Stimulated activated naive CD8-positive, alpha-beta T cell treated with anti-CD3 and anti-CD28 coated beads, Interleukin-15, Interleukin-2, amounts not matched to agents 100 ng/mL and 50 ng/mL, for 24 hours (primary cell): Measurements from ENCODE around the gene CPOX.
"Not testable (repeated sequence)": the region's sequence is repeated elsewhere in the genome, so short reads cannot be mapped to it uniquely, and the experiment has no call there.

Source experiments
- H3K27ac Mint-ChIP-seq: one replicate; pipeline ENCODE4 v1.8.0; 2021; ENCODE audit warnings: mild to moderate bottlenecking, mixed read lengths
- H3K27me3 Mint-ChIP-seq: one replicate; pipeline ENCODE4 v1.8.0; 2021; ENCODE audit warnings: mixed read lengths
- H3K36me3 Mint-ChIP-seq: one replicate; pipeline ENCODE4 v1.8.0; 2021; ENCODE audit warnings: low read depth, mixed read lengths
- H3K4me1 Mint-ChIP-seq: one replicate; pipeline ENCODE4 v1.8.0; 2021; ENCODE audit warnings: low read depth, mixed read lengths
- H3K4me3 Mint-ChIP-seq: one replicate; pipeline ENCODE4 v1.8.0; 2021; ENCODE audit warnings: mild to moderate bottlenecking, mixed read lengths
- H3K9me3 Mint-ChIP-seq: one replicate; pipeline ENCODE4 v1.8.0; 2021; ENCODE audit warnings: mixed read lengths

Gene CPOX

GRCh38 chr3:98559769-98560168 is 33.6 kb downstream of the CPOX start:
- H3K27me3 Mint-ChIP-seq, H3K27ac Mint-ChIP-seq, H3K36me3 Mint-ChIP-seq, H3K9me3 Mint-ChIP-seq, H3K4me3 Mint-ChIP-seq: not testable (repeated sequence)
- peaks cover 89% of the 10 kb centered on the region for H3K4me1 Mint-ChIP-seq

GRCh38 chr3:98558100-98558827 is 35.1 kb downstream of the CPOX start:
- Mint-ChIP-seq H3K9me3 (no peaks in the 10 kb centered on the region), H3K27me3 (no peaks in the 10 kb centered on the region), H3K4me3 (peak overlapping the region; percentile 71), H3K27ac (peak overlapping the region; percentile 99), H3K36me3 (peaks cover 4% of the 10 kb centered on the region), H3K4me1 (peaks cover 87% of the 10 kb centered on the region)

- Mint-ChIP-seq H3K4me1 (peaks cover 87% of the 10 kb centered on the region), H3K9me3 (no peaks in the 10 kb centered on the region), H3K27me3 (no peaks in the 10 kb centered on the region), H3K4me3 (peak overlapping the region; percentile 71), H3K27ac (peak overlapping the region; percentile 99), H3K36me3 (peaks cover 4% of the 10 kb centered on the region)
These were observed 35.9 kb downstream of the CPOX start for GRCh38 chr3:98557324-98558010.

GRCh38 chr3:98556164-98557130 is 37.0 kb downstream of the CPOX start:
- Mint-ChIP-seq H3K27ac (peak overlapping the region; percentile 99), H3K4me1 (peaks cover 88% of the 10 kb centered on the region), H3K27me3 (no peaks in the 10 kb centered on the region), H3K4me3 (peak overlapping the region; percentile 71), H3K36me3 (peaks cover 4% of the 10 kb centered on the region), H3K9me3 (no peaks in the 10 kb centered on the region)

- H3K27me3 Mint-ChIP-seq: no peaks in the 10 kb centered on the region
- no peaks in the 10 kb centered on the region for H3K9me3 Mint-ChIP-seq
- H3K4me1 Mint-ChIP-seq: peaks cover 88% of the 10 kb centered on the region
- peak overlapping the region; percentile 99 for H3K27ac Mint-ChIP-seq
- H3K4me3 Mint-ChIP-seq: peak overlapping the region; percentile 71
- H3K36me3 Mint-ChIP-seq: peaks cover 4% of the 10 kb centered on the region
These were observed 38.4 kb downstream of the CPOX start for GRCh38 chr3:98555025-98555379.

GRCh38 chr3:98554580-98554979 is 38.8 kb downstream of the CPOX start:
- Mint-ChIP-seq H3K27me3 (no peaks in the 10 kb centered on the region), H3K4me1 (peaks cover 92% of the 10 kb centered on the region), H3K4me3 (peak overlapping the region; percentile 78), H3K9me3 (no peaks in the 10 kb centered on the region), H3K36me3 (peaks cover 4% of the 10 kb centered on the region), H3K27ac (peak overlapping the region; percentile 99)

- Mint-ChIP-seq H3K9me3 (no peaks in the 10 kb centered on the region), H3K27me3 (no peaks in the 10 kb centered on the region), H3K36me3 (peaks cover 4% of the 10 kb centered on the region), H3K27ac (peak overlapping the region; percentile 89), H3K4me3 (peak overlapping the region; percentile 78), H3K4me1 (peaks cover 90% of the 10 kb centered on the region)
These were observed 39.7 kb downstream of the CPOX start for GRCh38 chr3:98553753-98554152.

- peaks cover 4% of the 10 kb centered on the region for H3K36me3 Mint-ChIP-seq
- peak overlapping the region; percentile 89 for H3K27ac Mint-ChIP-seq
- no peaks in the 10 kb centered on the region for H3K27me3 Mint-ChIP-seq
- H3K4me1 Mint-ChIP-seq: peaks cover 85% of the 10 kb centered on the region
- no peaks in the 10 kb centered on the region for H3K9me3 Mint-ChIP-seq
- peak overlapping the region; percentile 68 for H3K4me3 Mint-ChIP-seq
These were observed 40.3 kb downstream of the CPOX start for GRCh38 chr3:98553021-98553563.

- Mint-ChIP-seq H3K27me3 (no peaks in the 10 kb centered on the region), H3K4me1 (peaks cover 79% of the 10 kb centered on the region), H3K4me3 (peak overlapping the region; percentile 68), H3K36me3 (peaks cover 4% of the 10 kb centered on the region), H3K27ac (peak overlapping the region; percentile 89), H3K9me3 (no peaks in the 10 kb centered on the region)
These were observed 41.0 kb downstream of the CPOX start for GRCh38 chr3:98552232-98553020.

GRCh38 chr3:98551754-98552153 is 41.7 kb downstream of the CPOX start:
- H3K36me3 Mint-ChIP-seq: peaks cover 4% of the 10 kb centered on the region
- H3K4me1 Mint-ChIP-seq: peaks cover 72% of the 10 kb centered on the region
- H3K27me3 Mint-ChIP-seq: no peaks in the 10 kb centered on the region
- no peaks in the 10 kb centered on the region for H3K9me3 Mint-ChIP-seq
- peak overlapping the region; percentile 89 for H3K27ac Mint-ChIP-seq
- H3K4me3 Mint-ChIP-seq: no peak overlapping the region

- H3K9me3 Mint-ChIP-seq: no peaks in the 10 kb centered on the region
- H3K36me3 Mint-ChIP-seq: peaks cover 4% of the 10 kb centered on the region
- H3K4me1 Mint-ChIP-seq: peaks cover 70% of the 10 kb centered on the region
- H3K27ac Mint-ChIP-seq: peak overlapping the region; percentile 57
- H3K4me3 Mint-ChIP-seq: no peak overlapping the region
- H3K27me3 Mint-ChIP-seq: no peaks in the 10 kb centered on the region
These were observed 42.2 kb downstream of the CPOX start for GRCh38 chr3:98551236-98551635.

- H3K27me3 Mint-ChIP-seq: no peaks in the 10 kb centered on the region
These were observed 42.6 kb downstream of the CPOX start for GRCh38 chr3:98550833-98551232.

GRCh38 chr3:98548544-98548943 is 44.9 kb downstream of the CPOX start:
- Mint-ChIP-seq H3K27me3 (no peaks in the 10 kb centered on the region), H3K27ac (no peak overlapping the region), H3K4me1 (peaks cover 65% of the 10 kb centered on the region), H3K4me3 (no peak overlapping the region), H3K9me3 (no peaks in the 10 kb centered on the region), H3K36me3 (no peaks in the 10 kb centered on the region)

More at GRCh38 chr3:98550833-98551232, 42.6 kb downstream of the CPOX start:
- peaks cover 1% of the 10 kb centered on the region for H3K36me3 Mint-ChIP-seq
- H3K4me1 Mint-ChIP-seq: peaks cover 70% of the 10 kb centered on the region
- H3K4me3 Mint-ChIP-seq: no peak overlapping the region
- no peaks in the 10 kb centered on the region for H3K9me3 Mint-ChIP-seq
- peak overlapping the region; percentile 57 for H3K27ac Mint-ChIP-seq

GRCh38 chr3:98545940-98546339 is 47.5 kb downstream of the CPOX start:
- no peaks in the 10 kb centered on the region for H3K9me3 Mint-ChIP-seq
- H3K4me1 Mint-ChIP-seq: peaks cover 63% of the 10 kb centered on the region
- H3K4me3 Mint-ChIP-seq: peak overlapping the region; percentile 53
- H3K27me3 Mint-ChIP-seq: no peaks in the 10 kb centered on the region
- peak overlapping the region; percentile 89 for H3K27ac Mint-ChIP-seq
- peaks cover 3% of the 10 kb centered on the region for H3K36me3 Mint-ChIP-seq
